A549 treated with ZK216348 at 1 μM for 4 hours (cell line): ENCODE data around the gene SNRNP25. TPM values are rescaled to one million over a fixed set of nuclear protein-coding genes. Genes with fewer than 3 reads are reported as not detected.

Source experiments
- total RNA-seq: library from RNA; stranded (reverse); fragments of 200-300 nt; extraction: Qiagen RNA extraction; gene quantifications from 5 replicates; pipeline ENCODE4 v1.2.3, GENCODE V29; 2022; ENCODE audit warnings: low read depth

Gene SNRNP25
- total RNA-seq: 61.3 to 80.5 TPM (median 71.6 TPM) in 5 replicates

DNA sequence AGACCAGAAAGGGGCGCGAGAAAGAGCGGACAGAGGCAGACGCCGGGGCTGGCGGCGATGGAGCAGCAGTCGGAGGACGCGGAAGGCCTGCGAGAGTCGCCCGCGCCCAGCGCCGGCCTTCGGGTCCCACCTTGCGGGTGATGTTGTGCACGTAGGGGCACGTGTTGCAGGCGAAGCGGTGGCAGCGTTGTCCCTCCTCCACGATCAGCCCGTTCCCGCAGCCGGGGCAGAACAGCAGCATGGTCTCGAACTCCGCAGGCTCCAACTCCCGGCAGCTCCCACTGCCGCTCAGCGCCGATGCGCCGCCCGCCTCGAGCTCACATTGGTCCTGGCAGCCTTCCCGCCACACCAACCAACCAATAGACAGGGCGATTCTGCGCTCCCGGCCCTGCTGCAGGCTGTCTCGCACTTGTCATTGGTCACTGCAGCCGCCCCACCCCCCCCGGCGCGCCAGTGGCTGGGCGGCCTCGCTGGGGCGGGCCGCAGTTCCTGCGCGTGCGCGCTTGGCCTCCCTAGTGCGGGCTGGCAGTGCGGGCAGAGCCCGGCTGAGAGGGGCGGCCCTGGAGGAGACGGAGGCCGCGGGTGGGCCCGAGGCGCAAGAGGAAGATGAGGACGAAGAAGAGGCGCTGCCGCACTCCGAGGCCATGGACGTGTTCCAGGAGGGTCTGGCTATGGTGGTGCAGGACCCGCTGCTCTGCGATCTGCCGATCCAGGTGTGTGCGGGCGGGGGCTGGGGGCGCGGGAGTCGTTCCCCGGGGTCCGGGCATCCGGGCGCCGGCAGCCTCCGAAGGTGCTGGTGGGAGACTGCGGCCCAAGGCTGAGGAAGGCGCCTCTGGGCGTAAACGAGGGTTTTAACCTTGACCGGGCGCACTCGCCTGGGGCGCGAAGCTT lies at the start of gene SNRNP25, which contains the start of gene POLR3K:
SNRNP25 (plus strand) TSS at position 483 of the 891 bp plus-strand sequence; CDS start at position 672, 189 bp downstream.
POLR3K (minus strand) TSS at position 263 of the 891 bp plus-strand sequence; CDS start at position 241, 22 bp downstream.

DNA sequence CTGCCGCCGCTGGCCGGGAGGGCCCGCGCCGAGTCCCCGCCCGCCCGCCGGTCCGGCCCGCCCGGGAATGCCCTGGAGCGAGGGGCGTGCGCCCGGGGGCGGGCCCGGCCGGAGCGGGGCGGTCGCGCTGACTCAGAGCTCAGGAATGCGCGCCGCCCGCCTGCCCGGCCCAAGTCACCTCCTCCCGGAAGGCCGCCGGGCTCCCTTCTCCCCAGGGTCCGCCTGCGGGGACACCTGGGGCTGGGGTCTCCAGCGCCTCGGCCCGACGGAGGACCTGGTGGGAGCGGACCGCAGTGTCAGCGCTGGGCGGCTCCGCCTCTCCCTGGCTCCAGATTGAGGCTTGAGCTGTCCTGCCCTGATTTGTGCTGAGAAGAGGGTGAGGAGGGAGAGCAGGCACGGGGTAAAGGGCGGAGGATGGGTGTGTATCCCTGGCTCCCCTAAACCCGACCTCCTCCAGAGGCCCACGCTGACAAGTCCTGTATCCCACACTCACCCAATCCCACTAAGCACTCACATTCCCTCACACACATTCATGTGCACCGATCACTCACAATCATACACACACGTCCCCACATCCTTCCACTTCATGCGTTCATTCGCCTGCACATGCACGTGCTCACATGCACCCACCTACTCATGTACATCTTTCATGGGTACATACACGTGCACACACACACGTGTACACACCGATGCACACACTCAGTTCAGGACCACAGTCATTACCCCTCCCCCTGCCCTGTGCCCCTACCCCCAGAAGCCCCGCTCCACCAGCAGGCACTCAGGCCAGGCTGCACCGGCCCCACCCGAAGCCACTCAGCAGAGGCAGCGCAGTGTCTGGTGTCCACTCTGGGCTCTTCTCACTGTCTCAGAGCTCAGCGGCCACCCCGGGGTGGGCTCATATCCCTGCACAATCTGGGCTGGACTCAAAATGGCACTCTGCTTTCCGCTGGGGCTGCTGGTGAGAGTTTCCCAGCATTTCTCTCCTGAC lies 19.2 kb downstream of the SNRNP25 start, which contains the start of gene RHBDF1:
RHBDF1 (minus strand) TSS at position 71 of the 988 bp plus-strand sequence. CDS start 7,616 bp downstream, outside the sequence.

DNA sequence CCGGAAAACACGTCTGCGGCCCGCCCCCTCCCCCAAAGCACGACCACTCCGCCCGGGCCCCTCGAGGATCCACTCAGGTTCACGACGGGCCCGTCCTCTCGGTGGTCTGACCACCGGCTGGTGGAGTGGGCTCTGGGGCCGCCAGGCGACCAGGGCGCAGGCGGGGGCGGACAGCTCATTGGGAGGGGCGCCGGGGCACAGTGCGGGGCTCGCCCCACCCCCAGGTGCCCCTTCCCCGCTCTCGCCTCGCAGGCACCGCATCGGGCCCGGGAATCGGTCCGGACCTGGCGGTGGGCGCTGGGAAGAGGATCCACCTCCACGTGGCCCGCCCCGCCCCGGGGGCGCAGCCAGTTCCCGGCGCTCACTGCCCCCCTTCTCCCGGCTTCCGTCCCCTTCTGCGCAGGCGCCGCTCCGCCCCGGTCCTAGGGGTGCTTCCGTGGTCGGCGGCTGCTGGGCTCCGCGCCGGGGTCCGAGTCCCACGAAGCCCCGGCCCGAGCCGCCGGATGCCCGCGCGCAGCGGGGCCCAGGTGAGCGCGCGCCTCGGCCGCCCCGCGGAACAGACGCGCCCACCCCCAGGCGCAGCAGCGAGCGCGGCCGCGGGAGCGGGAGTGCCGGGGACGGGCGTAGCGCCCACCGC lies 24.3 kb downstream of the SNRNP25 start, which contains the start of gene MPG:
MPG (plus strand) TSS at position 419 of the 637 bp plus-strand sequence; CDS start at position 504, 85 bp downstream.

Other genes starting within 250 kb of the SNRNP25 start
- 34.4 to 41.4 TPM (median 38.2 TPM) in 5 replicates for gene POLR3K, start 220 bp upstream of the SNRNP25 start, total RNA-seq
- gene RHBDF1, start 18.8 kb downstream of the SNRNP25 start, total RNA-seq: 15.9 to 34.2 TPM (median 28.7 TPM) in 5 replicates
- gene MPG, start 24.4 kb downstream of the SNRNP25 start, total RNA-seq: 41.1 to 78.5 TPM (median 65.7 TPM) in 5 replicates
- gene NPRL3, start 84.8 kb downstream of the SNRNP25 start, total RNA-seq: 17.4 to 33.4 TPM (median 29.2 TPM) in 5 replicates
- gene HBZ, start 98.8 kb downstream of the SNRNP25 start, total RNA-seq: not detected in 5 replicates
- not detected in 5 replicates for gene HBM, start 112.2 kb downstream of the SNRNP25 start, total RNA-seq
- 0.79 TPM in 1 of 5 replicates, not detected in the others for gene HBA2, start 119.0 kb downstream of the SNRNP25 start, total RNA-seq
- 0.93 to 2.3 TPM (median 1.6 TPM) in 5 replicates for gene HBA1, start 122.9 kb downstream of the SNRNP25 start, total RNA-seq
- 4.3 to 9.0 TPM (median 7.2 TPM) in 5 replicates for gene HBQ1, start 126.6 kb downstream of the SNRNP25 start, total RNA-seq
- 39.5 to 57.0 TPM (median 47.1 TPM) in 5 replicates for gene LUC7L, start 175.6 kb downstream of the SNRNP25 start, total RNA-seq
- gene FAM234A, start 181.0 kb downstream of the SNRNP25 start, total RNA-seq: 35.5 to 52.7 TPM (median 48.7 TPM) in 5 replicates
- gene RGS11, start 222.1 kb downstream of the SNRNP25 start, total RNA-seq: 2.2 to 7.1 TPM (median 4.4 TPM) in 5 replicates
- gene ARHGDIG, start 226.8 kb downstream of the SNRNP25 start, total RNA-seq: 1.2 to 3.4 TPM (median 2.8 TPM) in 5 replicates
- 0.20 to 0.84 TPM (median 0.73 TPM) in 5 replicates for gene PDIA2, start 229.3 kb downstream of the SNRNP25 start, total RNA-seq